GM18951 (cell line): ENCODE data around the gene DAB2IP.

Experiments used
- POLR2A ChIP-seq: IDR thresholded peaks from 4 replicates; pipeline ENCODE4 v1.6.1; 2011; ENCODE audit warnings: mild to moderate bottlenecking; ENCODE audit not compliant: insufficient read length, insufficient read depth; ENCODE audit errors: extremely low read depth
- in situ Hi-C: fragments of 300-500 bp; cut with MboI; formaldehyde crosslinking; loops from one replicate; pipeline ENCODE4 v1.12.0; 2022; ENCODE audit warnings: low sequenced_read_pairs, mixed read lengths, inconsistent platforms; ENCODE audit not compliant: unreplicated experiment

DAB2IP gene

DNA sequence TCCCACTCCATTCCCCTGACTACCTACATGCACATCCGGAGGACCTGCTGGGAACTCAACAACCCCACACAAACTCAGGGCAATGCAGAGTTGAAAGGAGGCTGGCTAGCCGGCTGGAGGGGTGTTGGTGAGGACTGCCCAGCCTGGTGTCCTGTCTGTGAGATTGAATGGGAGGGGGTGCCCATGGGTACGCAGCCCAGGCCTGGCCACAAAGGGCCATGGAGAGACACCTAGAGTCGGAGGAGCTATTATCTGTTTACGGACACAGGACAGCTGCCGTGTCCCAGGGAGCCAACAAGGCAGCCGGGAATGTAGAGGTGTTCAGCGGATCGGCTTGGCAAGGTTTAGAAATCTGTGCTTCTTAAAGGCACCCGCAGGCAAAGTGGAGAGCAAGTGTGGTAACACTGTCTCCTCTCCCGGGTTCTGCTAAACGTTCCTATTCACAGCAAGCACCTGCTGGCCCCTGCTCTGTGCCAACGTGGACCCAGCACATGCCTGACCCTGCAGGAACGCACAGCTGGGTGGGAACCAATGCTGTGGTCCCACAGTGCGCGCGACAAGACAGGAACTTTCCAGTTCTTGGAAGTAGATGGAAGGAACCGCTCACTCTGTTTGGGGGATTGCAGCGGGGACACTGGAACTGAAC lies 166.7 kb downstream of the DAB2IP start:
- TF ChIP-seq POLR2A = no peak
- in situ Hi-C loops = no loop called here

DNA sequence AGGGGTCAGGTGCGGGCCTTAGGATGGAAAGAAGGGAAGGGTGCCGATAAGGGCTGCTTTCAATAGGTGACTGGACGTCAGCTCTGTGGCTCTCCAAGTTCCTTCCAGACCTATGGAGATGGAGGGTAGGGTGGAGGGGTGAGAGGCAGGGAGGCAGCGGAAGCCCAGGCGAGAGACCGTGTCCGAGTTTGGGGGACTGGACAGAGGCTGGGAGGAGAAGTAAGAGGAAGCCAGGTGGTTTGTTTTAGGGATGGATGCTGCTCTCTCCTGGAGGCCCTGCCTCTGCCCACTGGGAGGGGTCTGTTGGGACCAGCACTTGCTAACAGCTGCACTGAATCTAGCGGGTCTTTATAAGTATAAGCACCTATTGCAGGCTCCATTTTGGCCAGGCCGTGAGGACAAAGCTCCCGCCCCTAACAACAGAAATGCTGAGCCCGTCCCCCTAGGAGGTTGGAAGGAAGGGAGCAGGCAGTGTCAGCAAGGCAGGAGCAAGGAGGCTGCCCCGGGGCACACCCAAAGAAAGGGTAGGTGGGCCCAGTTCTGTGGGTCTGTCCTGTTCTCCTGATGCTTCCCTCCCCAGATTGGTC lies 167.5 kb downstream of the DAB2IP start:
- no peak for TF ChIP-seq POLR2A
- in situ Hi-C loops = no loop called here

DNA sequence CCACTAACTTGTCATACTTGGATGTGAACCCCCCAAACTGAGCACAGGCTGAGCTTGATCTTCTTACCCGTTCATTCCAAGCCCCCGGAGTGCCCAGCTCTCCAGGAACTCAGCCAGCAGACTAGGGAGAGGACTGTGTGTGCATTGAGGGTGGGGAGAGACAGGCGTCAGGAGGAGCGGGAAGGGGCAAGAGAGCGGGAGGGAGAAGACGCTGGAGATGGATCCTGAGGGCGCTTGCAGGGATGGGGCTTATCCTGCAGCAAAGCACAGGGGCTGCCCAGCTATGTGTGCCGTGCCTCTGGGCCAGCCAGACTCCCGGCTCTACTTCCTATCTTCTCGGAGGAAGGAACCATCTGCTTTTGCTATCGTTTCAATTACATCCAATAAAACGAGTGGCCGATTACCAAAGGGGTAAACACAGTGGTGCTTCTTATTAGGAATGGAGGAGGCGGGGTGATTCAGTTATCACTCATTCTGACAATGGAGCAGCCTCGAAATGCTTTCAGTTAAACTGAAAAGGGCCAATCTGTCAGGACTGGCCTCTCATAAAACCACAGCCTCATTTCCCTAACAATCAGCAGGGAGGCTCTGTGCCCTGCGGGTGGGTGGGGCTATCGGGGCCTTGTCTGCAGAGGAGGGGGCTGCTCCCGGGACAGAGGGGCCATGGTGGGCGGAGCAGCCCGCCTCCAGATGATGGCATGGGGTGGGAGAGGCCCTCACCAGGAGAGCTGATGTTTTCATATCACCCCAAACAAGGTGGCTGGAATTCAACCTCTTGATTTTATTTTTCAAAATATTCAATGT lies 168.2 kb downstream of the DAB2IP start:
- in situ Hi-C loops = no loop called here
- no peak for TF ChIP-seq POLR2A

DNA sequence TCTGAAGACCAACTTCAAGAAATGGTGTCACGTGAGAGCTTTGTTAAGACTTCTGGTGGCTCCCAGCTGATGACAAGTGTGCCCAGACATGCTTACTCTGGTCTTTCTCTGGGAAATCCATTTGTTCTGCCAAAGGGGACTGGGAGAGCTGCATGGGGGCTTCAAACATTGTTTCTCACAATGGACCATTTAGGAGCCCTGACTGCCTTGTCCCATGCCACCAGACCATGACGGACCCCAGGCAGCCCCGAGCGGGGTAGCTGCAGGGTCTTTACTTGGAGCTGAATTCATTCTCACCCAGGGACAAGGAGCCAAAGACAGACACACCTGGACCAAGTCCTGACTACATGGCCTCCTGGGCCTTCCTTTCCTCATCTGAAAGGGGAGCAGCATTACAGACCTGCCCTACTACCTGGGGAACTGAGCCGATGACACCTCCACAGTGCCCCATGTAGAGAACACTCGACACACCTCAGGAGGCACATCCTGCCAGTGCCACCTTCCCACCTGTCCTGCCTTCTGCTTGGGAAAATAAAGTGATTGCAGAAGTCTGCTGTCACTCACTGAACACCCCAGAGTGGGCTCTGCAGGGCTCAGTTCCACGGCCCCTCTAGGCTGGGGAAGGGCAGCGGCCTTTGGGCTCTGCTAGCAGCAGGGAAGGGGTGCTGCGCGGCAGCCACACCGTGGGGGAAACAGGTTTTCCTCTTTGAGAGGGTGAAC lies 169.0 kb downstream of the DAB2IP start:
- in situ Hi-C loops = no loop called here
- TF ChIP-seq POLR2A = no peak

DNA sequence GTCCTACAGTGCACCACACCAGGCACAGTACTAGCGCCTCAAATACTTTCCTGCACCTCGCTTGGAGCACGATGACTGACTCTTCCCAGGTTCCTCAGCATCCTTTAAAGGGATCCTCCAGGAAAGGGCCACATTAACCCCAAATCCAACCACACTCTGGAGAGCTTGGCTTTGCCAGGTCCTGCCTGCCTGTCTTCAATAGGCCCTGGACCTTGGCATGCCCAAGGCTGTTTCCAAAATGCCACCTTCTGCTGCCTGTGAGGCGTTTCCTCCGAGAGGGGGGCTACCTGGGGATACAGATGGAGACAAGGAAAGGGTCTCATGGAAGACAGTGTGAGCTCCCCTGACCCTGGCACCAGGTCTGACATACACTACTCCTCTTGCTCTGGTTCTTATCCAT lies 169.9 kb downstream of the DAB2IP start:
- TF ChIP-seq POLR2A = no peak
- in situ Hi-C loops = no loop called here

GRCh38 chr9:121822093-121823085 lies 171.0 kb downstream of the DAB2IP start:
- in situ Hi-C loops = no loop called here
- no peak for TF ChIP-seq POLR2A

DNA sequence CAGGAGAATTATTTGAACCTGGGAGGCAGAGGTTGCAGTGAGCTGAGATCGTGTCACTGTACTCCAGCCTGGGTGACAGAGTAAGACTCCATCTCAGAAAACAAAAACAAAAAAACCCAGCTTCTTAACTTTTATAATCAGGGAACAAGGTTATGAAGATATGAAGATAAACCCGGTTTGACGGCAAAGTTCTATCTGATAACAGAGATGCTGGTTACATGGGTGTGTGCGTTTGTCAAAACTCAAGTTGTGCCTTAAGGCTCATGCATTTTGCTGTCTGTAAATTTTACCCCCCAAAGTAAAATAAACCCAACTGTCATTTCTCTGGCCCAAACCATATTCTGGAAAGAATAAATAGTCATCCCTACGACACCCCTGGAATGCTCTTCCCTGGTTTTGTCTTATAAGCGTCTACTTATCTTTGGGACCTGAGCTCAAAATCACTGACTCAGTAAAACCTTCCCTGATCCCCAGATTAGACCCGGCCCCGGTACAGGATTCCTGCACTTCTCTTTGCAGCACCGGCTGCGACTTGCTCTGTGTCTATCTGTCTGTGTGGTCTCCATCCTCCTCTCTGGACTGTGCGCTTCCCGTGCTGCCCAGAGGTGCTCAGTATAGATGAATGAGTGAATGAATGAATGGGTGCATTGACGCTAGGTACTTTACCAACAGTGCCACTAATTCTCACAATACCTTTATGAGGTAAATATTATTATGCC lies 172.2 kb downstream of the DAB2IP start:
- in situ Hi-C loops = no loop called here

GRCh38 chr9:121824651-121825030 lies 173.2 kb downstream of the DAB2IP start:
- in situ Hi-C loops = no loop called here
- TF ChIP-seq POLR2A = no peak

More for the DNA sequence above, 172.2 kb downstream of the DAB2IP start:
- TF ChIP-seq POLR2A = no peak

DNA sequence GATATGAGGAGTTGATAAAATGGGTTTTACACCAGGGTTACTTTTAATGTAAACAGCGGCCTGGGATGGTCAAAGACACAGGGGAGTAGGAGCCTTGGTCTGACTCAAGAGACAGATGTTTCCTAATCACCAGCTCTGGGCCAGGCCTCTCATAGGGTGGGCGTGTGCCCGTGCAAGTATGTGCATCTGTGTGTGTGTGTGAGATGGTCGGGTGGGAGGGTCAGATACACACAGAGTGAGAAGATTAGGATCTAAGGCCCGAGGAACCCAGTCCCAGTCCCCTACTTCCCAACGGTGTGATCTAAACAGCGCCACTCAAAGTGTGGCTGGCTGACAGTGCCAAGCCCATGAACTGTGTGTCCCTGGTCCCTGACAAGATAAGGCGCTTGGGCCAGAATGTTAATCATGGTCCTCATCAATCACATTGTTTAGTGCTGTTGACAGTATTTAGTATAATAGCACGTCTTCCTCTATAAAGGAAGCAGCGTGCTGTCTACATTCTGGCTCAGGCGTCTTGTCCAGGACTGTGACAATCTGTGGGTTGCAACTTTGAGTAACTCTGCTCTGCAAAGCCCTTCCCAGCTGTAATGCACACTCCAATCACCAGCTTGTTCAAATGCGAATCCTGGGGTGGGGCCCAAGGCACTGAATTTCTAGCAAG lies 173.7 kb downstream of the DAB2IP start:
- in situ Hi-C loops = no loop called here
- TF ChIP-seq POLR2A = no peak

- no peak for TF ChIP-seq POLR2A
- in situ Hi-C loops = no loop called here
Measured at GRCh38 chr9:121826711-121827110, 175.3 kb downstream of the DAB2IP start.

GRCh38 chr9:121827251-121827967 lies 176.0 kb downstream of the DAB2IP start:
- in situ Hi-C loops = no loop called here
- no peak for TF ChIP-seq POLR2A
